ENCODE results near the gene SULT1A2. TPM values are rescaled to one million over a fixed set of nuclear protein-coding genes. Genes with fewer than 3 reads are reported as not detected.
A peak's percentile ranks its signal among the peaks of the same experiment; 100 is the strongest.

Gene SULT1A2
- total and polyA plus RNA-seq, 2 of the 13 experiments (the other 11 are each of a cell fraction or from before 2014, with no cell fraction given) = 33.0 to 34.2 TPM

DNA sequence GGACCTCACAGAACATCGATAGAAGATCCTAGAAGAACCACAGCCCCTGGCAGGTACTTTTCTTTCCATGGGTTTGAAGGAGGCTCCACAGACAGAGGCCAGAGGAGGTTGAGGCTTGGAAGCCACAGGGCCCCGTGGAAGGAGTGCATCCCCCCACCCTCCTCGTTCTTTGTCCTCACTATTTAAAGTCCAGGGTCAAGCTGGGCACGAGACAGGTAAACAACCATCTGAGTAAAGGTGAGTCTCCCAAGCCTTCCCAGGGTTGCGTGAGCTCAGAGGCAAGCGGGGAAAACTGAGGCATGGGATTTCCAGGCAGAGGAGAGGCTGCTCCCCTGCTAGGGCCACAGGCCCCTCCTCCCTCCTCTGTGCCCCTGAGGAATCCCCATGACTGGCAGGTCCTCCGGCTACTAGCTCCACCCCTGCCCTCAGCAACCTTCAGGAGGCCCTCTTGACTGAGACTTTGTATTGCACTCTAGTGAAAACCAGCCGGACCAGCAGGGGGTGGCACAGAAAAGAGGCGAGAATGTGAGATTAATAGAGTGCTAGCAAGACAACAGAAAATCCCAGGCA is 927 bp upstream of the SULT1A2 start (continued):
- TF ChIP-seq, protein P1, sequence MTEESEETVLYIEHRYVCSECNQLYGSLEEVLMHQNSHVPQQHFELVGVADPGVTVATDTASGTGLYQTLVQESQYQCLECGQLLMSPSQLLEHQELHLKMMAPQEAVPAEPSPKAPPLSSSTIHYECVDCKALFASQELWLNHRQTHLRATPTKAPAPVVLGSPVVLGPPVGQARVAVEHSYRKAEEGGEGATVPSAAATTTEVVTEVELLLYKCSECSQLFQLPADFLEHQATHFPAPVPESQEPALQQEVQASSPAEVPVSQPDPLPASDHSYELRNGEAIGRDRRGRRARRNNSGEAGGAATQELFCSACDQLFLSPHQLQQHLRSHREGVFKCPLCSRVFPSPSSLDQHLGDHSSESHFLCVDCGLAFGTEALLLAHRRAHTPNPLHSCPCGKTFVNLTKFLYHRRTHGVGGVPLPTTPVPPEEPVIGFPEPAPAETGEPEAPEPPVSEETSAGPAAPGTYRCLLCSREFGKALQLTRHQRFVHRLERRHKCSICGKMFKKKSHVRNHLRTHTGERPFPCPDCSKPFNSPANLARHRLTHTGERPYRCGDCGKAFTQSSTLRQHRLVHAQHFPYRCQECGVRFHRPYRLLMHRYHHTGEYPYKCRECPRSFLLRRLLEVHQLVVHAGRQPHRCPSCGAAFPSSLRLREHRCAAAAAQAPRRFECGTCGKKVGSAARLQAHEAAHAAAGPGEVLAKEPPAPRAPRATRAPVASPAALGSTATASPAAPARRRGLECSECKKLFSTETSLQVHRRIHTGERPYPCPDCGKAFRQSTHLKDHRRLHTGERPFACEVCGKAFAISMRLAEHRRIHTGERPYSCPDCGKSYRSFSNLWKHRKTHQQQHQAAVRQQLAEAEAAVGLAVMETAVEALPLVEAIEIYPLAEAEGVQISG (CRISPR knock-in tag; IDR thresholded peaks at IDR 0.05) = peak; percentile 84
- TF ChIP-seq, protein P2, sequence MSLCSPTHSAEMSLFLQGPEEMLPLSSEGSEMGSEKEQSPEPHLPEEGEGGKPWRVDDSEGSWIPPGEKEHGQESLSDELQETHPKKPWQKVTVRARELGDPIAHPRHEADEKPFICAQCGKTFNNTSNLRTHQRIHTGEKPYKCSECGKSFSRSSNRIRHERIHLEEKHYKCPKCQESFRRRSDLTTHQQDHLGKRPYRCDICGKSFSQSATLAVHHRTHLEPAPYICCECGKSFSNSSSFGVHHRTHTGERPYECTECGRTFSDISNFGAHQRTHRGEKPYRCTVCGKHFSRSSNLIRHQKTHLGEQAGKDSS (CRISPR knock-in tag; IDR thresholded peaks at IDR 0.05; ENCODE audit: borderline replicate concordance, low read depth) = no peak
- TF ChIP-seq, protein P3, sequence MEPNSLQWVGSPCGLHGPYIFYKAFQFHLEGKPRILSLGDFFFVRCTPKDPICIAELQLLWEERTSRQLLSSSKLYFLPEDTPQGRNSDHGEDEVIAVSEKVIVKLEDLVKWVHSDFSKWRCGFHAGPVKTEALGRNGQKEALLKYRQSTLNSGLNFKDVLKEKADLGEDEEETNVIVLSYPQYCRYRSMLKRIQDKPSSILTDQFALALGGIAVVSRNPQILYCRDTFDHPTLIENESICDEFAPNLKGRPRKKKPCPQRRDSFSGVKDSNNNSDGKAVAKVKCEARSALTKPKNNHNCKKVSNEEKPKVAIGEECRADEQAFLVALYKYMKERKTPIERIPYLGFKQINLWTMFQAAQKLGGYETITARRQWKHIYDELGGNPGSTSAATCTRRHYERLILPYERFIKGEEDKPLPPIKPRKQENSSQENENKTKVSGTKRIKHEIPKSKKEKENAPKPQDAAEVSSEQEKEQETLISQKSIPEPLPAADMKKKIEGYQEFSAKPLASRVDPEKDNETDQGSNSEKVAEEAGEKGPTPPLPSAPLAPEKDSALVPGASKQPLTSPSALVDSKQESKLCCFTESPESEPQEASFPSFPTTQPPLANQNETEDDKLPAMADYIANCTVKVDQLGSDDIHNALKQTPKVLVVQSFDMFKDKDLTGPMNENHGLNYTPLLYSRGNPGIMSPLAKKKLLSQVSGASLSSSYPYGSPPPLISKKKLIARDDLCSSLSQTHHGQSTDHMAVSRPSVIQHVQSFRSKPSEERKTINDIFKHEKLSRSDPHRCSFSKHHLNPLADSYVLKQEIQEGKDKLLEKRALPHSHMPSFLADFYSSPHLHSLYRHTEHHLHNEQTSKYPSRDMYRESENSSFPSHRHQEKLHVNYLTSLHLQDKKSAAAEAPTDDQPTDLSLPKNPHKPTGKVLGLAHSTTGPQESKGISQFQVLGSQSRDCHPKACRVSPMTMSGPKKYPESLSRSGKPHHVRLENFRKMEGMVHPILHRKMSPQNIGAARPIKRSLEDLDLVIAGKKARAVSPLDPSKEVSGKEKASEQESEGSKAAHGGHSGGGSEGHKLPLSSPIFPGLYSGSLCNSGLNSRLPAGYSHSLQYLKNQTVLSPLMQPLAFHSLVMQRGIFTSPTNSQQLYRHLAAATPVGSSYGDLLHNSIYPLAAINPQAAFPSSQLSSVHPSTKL (CRISPR knock-in tag; IDR thresholded peaks at IDR 0.05) = 0 out of 2 replicates have a peak, but pooled peaks have one; percentile 29
- TF ChIP-seq KLF6 (CRISPR knock-in tag; IDR thresholded peaks at IDR 0.05) (no peak), ZNF747 (CRISPR knock-in tag; IDR thresholded peaks at IDR 0.05; ENCODE audit: borderline replicate concordance) (no peak; the same call in 1 of the 2 replicates), ARNT2 (CRISPR knock-in tag; IDR thresholded peaks at IDR 0.05; ENCODE audit: low read depth) (0 out of 2 replicates have a peak, but pooled peaks have one; percentile 61), MIER2 (CRISPR knock-in tag; IDR thresholded peaks at IDR 0.05) (peak; percentile 1; the same call in 1 of the 2 replicates), DNMT3B (CRISPR knock-in tag; conservative IDR thresholded peaks at IDR 0.05) (peak; percentile 76; the same call in 1 of the 2 replicates), ZNF451 (CRISPR knock-in tag; IDR thresholded peaks at IDR 0.05) (no peak)
- TF ChIP-seq, protein P4, sequence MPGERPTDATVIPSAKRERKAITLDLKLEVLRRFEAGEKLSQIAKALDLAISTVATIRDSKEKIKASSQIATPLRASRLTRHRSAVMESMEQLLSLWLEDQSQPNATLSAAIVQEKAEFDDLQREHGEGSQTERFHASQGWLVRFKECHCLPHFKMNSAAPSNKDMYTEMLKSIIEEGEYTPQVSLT (CRISPR knock-in tag; IDR thresholded peaks at IDR 0.05; ENCODE audit: borderline replicate concordance, low read depth) = no peak
- TF ChIP-seq, protein P5, sequence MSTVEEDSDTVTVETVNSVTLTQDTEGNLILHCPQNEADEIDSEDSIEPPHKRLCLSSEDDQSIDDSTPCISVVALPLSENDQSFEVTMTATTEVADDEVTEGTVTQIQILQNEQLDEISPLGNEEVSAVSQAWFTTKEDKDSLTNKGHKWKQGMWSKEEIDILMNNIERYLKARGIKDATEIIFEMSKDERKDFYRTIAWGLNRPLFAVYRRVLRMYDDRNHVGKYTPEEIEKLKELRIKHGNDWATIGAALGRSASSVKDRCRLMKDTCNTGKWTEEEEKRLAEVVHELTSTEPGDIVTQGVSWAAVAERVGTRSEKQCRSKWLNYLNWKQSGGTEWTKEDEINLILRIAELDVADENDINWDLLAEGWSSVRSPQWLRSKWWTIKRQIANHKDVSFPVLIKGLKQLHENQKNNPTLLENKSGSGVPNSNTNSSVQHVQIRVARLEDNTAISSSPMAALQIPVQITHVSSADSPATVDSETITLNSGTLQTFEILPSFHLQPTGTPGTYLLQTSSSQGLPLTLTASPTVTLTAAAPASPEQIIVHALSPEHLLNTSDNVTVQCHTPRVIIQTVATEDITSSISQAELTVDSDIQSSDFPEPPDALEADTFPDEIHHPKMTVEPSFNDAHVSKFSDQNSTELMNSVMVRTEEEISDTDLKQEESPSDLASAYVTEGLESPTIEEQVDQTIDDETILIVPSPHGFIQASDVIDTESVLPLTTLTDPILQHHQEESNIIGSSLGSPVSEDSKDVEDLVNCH (CRISPR knock-in tag; IDR thresholded peaks at IDR 0.05) = no peak
- TF ChIP-seq, protein P6, sequence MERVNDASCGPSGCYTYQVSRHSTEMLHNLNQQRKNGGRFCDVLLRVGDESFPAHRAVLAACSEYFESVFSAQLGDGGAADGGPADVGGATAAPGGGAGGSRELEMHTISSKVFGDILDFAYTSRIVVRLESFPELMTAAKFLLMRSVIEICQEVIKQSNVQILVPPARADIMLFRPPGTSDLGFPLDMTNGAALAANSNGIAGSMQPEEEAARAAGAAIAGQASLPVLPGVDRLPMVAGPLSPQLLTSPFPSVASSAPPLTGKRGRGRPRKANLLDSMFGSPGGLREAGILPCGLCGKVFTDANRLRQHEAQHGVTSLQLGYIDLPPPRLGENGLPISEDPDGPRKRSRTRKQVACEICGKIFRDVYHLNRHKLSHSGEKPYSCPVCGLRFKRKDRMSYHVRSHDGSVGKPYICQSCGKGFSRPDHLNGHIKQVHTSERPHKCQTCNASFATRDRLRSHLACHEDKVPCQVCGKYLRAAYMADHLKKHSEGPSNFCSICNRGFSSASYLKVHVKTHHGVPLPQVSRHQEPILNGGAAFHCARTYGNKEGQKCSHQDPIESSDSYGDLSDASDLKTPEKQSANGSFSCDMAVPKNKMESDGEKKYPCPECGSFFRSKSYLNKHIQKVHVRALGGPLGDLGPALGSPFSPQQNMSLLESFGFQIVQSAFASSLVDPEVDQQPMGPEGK (CRISPR knock-in tag; IDR thresholded peaks at IDR 0.05) = peak; percentile 14; the same call in 1 of the 2 replicates
- TF ChIP-seq, protein P7, sequence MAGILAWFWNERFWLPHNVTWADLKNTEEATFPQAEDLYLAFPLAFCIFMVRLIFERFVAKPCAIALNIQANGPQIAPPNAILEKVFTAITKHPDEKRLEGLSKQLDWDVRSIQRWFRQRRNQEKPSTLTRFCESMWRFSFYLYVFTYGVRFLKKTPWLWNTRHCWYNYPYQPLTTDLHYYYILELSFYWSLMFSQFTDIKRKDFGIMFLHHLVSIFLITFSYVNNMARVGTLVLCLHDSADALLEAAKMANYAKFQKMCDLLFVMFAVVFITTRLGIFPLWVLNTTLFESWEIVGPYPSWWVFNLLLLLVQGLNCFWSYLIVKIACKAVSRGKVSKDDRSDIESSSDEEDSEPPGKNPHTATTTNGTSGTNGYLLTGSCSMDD (CRISPR knock-in tag; IDR thresholded peaks at IDR 0.05) = no peak
